Astrocyte of the cerebellum (primary cell): ENCODE results near the gene NFATC3.

Experiments used
- DNase-seq: peaks from one replicate; pipeline ENCODE4 v3.0.0-alpha.2; 2011; ENCODE audit warnings: low read depth
- H3K4me3 ChIP-seq: 2 replicates; pipeline ENCODE4 v1.5.1; 2011; ENCODE audit warnings: mild to moderate bottlenecking, low read depth, low read length, moderate library complexity
- CTCF ChIP-seq: IDR thresholded peaks from 2 replicates; pipeline ENCODE4 v1.5.1; 2012; ENCODE audit warnings: low read length, low read depth, moderate library complexity, mild to moderate bottlenecking; ENCODE audit errors: missing control alignments
- in situ Hi-C: cut with HindIII; loops from 2 replicates; pipeline ENCODE4 v1.10.0; 2017; ENCODE audit warnings: low sequenced_read_pairs

NFATC3 gene

DNA sequence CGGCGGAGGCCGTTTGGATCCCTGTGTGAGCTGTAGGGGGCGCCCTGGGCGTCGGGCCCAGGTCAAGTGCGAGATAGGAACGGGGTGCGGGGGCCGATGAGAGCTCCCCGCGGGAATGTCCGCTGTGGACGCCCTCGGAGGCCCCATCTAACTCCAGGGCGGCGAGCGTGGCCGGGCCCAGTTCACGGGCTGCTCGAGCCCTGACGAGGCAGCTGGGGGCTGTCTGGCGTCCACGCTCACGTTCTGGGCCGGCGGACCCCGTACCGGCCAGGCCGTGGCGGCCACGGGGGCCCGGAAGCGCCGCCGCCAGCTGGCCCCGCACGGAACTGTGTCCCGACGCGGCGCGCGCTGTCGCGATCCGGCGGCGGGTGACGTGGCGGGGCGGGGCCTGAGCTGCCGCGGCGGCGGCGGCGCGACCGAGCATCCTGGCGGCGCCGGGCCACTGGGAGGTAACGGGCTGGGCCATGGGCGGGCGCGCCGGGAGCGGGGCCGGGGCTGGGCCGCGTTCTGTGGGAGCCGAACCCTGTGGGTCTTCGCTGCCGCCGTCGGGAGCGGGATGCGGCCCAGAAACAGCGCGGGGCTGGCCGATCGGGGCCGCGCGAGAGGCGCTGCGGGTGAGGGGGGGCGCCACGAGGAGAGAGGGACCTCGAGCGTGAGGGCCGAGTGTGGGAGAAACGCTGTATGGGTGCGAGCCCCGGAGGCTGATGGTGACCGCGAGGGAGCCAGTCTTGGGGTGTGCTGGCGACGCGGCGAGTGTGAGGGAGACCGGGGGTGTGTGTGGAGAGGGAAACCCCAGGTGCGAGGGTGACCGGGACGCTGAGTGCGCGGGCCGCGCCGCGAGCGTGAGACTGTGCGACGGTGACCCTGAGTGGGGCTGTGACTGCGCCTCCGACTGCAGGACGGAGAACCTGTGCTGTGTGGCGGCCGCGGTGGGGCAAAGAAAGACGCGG, 179.2 kb downstream of the NFATC3 start, which contains the start of gene SLC7A6:
TSS of gene SLC7A6 (plus strand) at position 399 of the 950 bp plus-strand sequence. CDS start 10,201 bp downstream, outside the sequence.
- no peak for DNase-seq
- in situ Hi-C loops: no loop called here
- H3K4me3 ChIP-seq: peak within 1 kb of the TSS; percentile 84
- peak; percentile 65 for TF ChIP-seq CTCF

GRCh38 chr16:68265078-68265920, 180.1 kb downstream of the NFATC3 start:
- in situ Hi-C loops: no loop called here
- peak overlapping the region; percentile 84 for H3K4me3 ChIP-seq
- no peak for DNase-seq
- TF ChIP-seq CTCF: no peak

GRCh38 chr16:68267612-68268405, 182.6 kb downstream of the NFATC3 start:
- no peak overlapping the region for H3K4me3 ChIP-seq
- TF ChIP-seq CTCF: no peak
- in situ Hi-C loops: no loop called here
- DNase-seq: no peak

GRCh38 chr16:68269793-68270192, 184.6 kb downstream of the NFATC3 start:
- TF ChIP-seq CTCF: no peak
- in situ Hi-C loops: no loop called here
- no peak overlapping the region for H3K4me3 ChIP-seq

GRCh38 chr16:68270353-68270752, 185.2 kb downstream of the NFATC3 start:
- in situ Hi-C loops: no loop called here
- no peak for DNase-seq
- TF ChIP-seq CTCF: no peak
- no peak overlapping the region for H3K4me3 ChIP-seq

More at GRCh38 chr16:68269793-68270192, 184.6 kb downstream of the NFATC3 start:
- DNase-seq: no peak
